Muscle layer of duodenum (tissue), 2 donors: ENCODE measurements around the gene PSMB5.

Experiments used
- H3K27ac ChIP-seq: one replicate; pipeline ENCODE4 v1.7.0; 2013; ENCODE audit warnings: mild to moderate bottlenecking, low read length
- H3K27me3 ChIP-seq: one replicate; pipeline ENCODE4 v1.7.0; 2013; ENCODE audit warnings: low read depth, mild to moderate bottlenecking, control low read depth, low read length
- H3K36me3 ChIP-seq, 2 donors: one replicate each; pipeline ENCODE4 v1.7.0; 2013; ENCODE audit warnings: low read length in 2 of 2, control low read depth in 1 of 2, mild to moderate bottlenecking in 1 of 2; ENCODE audit not compliant: insufficient read depth in 2 of 2, control insufficient read depth in 1 of 2
- H3K4me1 ChIP-seq, 2 donors: one replicate each; pipeline ENCODE4 v1.7.0; 2013; ENCODE audit warnings: low read length in 2 of 2, mild to moderate bottlenecking in 2 of 2, control low read depth in 1 of 2, moderate library complexity in 1 of 2; ENCODE audit not compliant: insufficient read depth in 2 of 2, control insufficient read depth in 1 of 2
- H3K4me3 ChIP-seq, 2 donors: one replicate each; pipeline ENCODE4 v1.7.0; 2013; ENCODE audit warnings: low read length in 2 of 2, low read depth in 1 of 2, mild to moderate bottlenecking in 1 of 2
- H3K9me3 ChIP-seq, 2 donors: one replicate each; pipeline ENCODE4 v1.7.0; 2013; ENCODE audit warnings: low read length in 2 of 2, control low read depth in 1 of 2, mild to moderate bottlenecking in 1 of 2; ENCODE audit not compliant: control insufficient read depth in 1 of 2
- donor health status: healthy.

The PSMB5 gene

GRCh38 chr14:23051141-23052057 lies 16.7 kb upstream of the PSMB5 start:
- Histone ChIP-seq H3K9me3 (no peaks in the 10 kb centered on the region), H3K27me3 (no peaks in the 10 kb centered on the region), H3K36me3 (no peaks in the 10 kb centered on the region), H3K4me1 (peaks cover 4 to 11% of the 10 kb centered on the region in 2 donors), H3K27ac (no peak overlapping the region), H3K4me3 (no peak overlapping the region)

DNA sequence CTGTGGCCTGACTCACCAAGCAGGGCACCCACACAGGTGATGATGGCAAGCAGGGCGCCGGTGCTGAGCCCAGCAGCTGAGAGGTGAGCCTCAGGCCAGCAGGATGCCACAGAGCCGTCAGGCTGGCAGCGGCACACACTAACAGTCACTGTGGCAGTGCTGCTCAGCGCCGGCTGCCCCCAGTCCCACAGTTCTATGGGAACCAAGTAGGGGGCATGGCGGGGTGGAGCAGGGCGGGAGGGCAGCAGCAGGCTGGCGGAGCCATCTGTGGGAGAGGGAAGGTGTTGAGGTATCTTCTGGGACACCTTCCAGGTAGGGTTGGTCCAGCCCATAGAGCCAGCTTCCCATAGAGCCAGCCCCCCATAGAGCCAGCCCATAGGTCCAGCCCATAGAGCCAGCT lies 14.3 kb upstream of the PSMB5 start:
- no peaks in the 10 kb centered on the region for H3K27me3 ChIP-seq
- no peak overlapping the region for H3K27ac ChIP-seq
- no peaks in the 10 kb centered on the region for H3K4me1 ChIP-seq
- H3K4me3 ChIP-seq: no peak overlapping the region
- H3K36me3 ChIP-seq: no peaks in the 10 kb centered on the region
- H3K9me3 ChIP-seq: no peaks in the 10 kb centered on the region

DNA sequence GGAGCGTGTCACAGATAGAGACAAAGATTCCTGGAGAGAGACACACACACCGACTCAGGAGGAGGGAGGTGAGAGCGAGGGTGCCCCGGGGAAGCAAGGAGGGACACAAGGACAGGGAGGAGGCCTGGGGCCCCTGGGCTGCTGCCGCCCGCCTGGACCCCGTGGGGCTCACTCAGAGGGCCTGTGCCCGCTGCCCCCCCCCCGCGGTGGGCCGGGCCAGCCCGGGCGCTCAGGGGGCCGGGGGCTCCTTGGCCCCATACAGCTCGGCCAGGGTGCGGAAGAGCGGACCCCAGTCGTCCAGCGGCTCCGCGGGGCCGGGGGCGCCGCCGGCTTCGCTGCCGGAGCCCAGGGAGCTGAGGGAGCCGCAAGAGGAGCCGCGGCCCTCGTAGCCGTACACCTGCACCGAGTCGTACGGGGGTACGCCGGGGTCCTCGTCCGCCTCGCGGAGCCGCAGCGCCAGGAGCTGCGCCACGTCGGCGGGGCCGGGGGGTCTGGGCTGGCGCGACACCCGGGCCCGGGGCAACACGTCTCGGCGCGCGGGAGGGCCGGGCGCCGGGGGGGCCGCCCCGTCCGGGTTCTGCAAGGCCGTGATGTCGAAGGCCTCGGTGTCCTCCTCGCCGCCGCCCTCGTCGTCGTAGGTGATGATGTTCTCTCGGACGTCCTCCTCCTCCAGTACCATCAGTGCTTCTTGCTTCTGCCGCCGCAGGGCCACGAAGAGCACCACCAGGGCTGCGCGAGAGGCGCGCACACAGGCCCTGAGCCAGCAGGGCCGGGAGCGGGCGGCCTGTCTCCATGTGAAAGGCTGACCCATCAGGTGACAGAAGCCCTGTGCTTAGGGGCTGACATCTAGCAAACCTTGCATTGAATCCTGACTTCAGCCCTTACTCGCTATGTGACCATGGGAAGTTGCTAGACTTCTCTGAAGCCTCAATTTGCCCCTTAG lies 13.3 kb upstream of the PSMB5 start:
- Histone ChIP-seq H3K4me3 (no peak overlapping the region), H3K27ac (no peak overlapping the region), H3K27me3 (no peaks in the 10 kb centered on the region), H3K36me3 (no peaks in the 10 kb centered on the region), H3K9me3 (no peaks in the 10 kb centered on the region), H3K4me1 (no peaks in the 10 kb centered on the region)

- Histone ChIP-seq H3K9me3 (no peaks in the 10 kb centered on the region), H3K27me3 (no peaks in the 10 kb centered on the region), H3K4me3 (no peak overlapping the region), H3K36me3 (no peaks in the 10 kb centered on the region), H3K4me1 (no peaks in the 10 kb centered on the region), H3K27ac (no peak overlapping the region)
Measured at GRCh38 chr14:23047034-23047634, 12.4 kb upstream of the PSMB5 start.

- H3K9me3 ChIP-seq: no peaks in the 10 kb centered on the region
- no peak overlapping the region for H3K27ac ChIP-seq
- no peak overlapping the region for H3K4me3 ChIP-seq
- no peaks in the 10 kb centered on the region for H3K36me3 ChIP-seq
- no peaks in the 10 kb centered on the region for H3K27me3 ChIP-seq
- H3K4me1 ChIP-seq: no peaks in the 10 kb centered on the region
Measured at GRCh38 chr14:23045419-23046357, 11.0 kb upstream of the PSMB5 start.

GRCh38 chr14:23044840-23045239 lies 10.1 kb upstream of the PSMB5 start:
- H3K36me3 ChIP-seq: no peaks in the 10 kb centered on the region
- no peaks in the 10 kb centered on the region for H3K4me1 ChIP-seq
- no peaks in the 10 kb centered on the region for H3K9me3 ChIP-seq
- H3K27ac ChIP-seq: no peak overlapping the region
- H3K4me3 ChIP-seq: no peak overlapping the region
- H3K27me3 ChIP-seq: no peaks in the 10 kb centered on the region

DNA sequence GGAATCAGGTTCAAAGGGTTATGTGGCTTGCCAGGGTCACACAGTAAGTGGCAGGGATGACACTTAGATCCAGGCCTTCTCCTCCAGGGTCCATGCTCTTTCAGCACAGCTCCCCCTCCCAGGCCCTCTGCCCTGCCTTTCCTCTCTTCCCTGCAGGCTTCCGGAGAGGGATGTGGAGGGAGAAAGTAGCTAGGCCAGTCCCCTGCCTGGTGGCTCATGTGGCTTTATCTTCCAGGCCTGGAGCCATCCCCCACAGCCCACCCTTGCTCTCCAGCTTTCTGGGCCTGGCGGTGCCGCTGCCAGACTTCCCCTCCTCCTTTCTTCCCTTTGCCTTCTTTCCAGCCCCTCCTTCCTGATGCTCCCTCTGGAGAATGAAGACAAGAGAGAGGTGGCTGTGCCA lies 9.1 kb upstream of the PSMB5 start:
- Histone ChIP-seq H3K36me3 (no peaks in the 10 kb centered on the region), H3K27ac (no peak overlapping the region), H3K9me3 (no peaks in the 10 kb centered on the region), H3K27me3 (no peaks in the 10 kb centered on the region), H3K4me1 (no peaks in the 10 kb centered on the region), H3K4me3 (no peak overlapping the region)

DNA sequence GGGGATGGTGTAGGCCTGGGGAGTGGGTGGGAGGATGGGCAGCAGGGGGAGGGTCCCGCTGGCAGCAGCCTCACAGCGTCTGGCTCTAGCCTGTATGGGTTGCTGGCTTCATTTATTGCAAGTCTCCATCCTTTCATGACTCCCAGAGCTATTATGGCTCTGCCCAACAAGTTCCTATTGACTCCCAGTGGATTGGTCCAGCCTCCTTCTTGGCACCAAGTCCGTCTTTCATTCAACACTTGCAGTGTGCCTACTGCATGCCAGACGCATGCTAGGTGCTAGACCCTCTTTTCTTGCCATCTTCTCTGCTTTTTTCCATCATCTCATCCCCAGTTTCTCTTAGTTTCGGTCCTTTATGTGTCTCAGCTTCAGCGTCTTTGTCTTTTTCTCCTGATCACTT lies 8.4 kb upstream of the PSMB5 start:
- H3K9me3 ChIP-seq: no peaks in the 10 kb centered on the region
- H3K27me3 ChIP-seq: no peaks in the 10 kb centered on the region
- H3K27ac ChIP-seq: no peak overlapping the region

DNA sequence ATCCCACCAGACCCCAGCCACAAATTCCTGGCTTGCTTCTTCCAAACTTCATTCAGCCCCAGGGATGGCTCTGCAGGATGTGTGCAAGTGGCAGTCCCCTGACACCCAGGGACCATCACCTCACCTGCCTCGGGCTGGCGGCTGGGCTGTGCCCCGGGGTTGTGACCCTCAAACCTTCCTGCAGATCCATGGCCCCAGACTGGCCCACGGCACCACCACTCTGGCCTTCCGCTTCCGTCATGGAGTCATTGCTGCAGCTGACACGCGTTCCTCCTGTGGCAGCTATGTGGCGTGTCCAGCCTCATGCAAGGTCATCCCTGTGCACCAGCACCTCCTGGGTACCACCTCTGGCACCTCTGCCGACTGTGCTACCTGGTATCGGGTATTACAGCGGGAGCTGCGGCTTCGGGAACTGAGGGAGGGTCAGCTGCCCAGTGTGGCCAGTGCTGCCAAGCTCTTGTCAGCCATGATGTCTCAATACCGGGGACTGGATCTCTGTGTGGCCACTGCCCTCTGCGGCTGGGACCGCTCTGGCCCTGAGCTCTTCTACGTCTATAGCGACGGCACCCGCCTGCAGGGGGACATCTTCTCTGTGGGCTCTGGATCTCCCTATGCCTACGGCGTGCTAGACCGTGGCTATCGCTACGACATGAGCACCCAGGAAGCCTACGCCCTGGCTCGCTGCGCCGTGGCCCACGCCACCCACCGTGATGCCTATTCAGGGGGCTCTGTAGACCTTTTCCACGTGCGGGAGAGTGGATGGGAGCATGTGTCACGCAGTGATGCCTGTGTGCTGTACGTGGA lies 7.7 kb upstream of the PSMB5 start, which contains the start of gene PSMB11:
Gene PSMB11 (plus strand): TSS at position 51 of the 804 bp plus-strand sequence. CDS start 14 bp downstream, at position 65.
- Histone ChIP-seq H3K9me3 (no peaks in the 10 kb centered on the region), H3K27me3 (no peaks in the 10 kb centered on the region), H3K36me3 (no peaks in the 10 kb centered on the region), H3K4me1 (no peaks in the 10 kb centered on the region), H3K27ac (no peak within 1 kb of the TSS), H3K4me3 (no peak within 1 kb of the TSS)

More for the DNA sequence above, 8.4 kb upstream of the PSMB5 start:
- H3K36me3 ChIP-seq: no peaks in the 10 kb centered on the region
- H3K4me1 ChIP-seq: no peaks in the 10 kb centered on the region
- H3K4me3 ChIP-seq: no peak overlapping the region

- no peaks in the 10 kb centered on the region for H3K36me3 ChIP-seq
- no peaks in the 10 kb centered on the region for H3K4me1 ChIP-seq
- no peaks in the 10 kb centered on the region for H3K27me3 ChIP-seq
- no peak overlapping the region for H3K27ac ChIP-seq
- H3K9me3 ChIP-seq: no peaks in the 10 kb centered on the region
- no peak overlapping the region for H3K4me3 ChIP-seq
Measured at GRCh38 chr14:23041729-23042128, 7.0 kb upstream of the PSMB5 start.
